ENCODE data around the gene NCKAP5. TPM values are rescaled to one million over a fixed set of nuclear protein-coding genes. Genes with fewer than 3 reads are reported as not detected.
A peak's percentile ranks its signal among the peaks of the same experiment; 100 is the strongest.

The NCKAP5 gene
- total RNA-seq, 1 donor from 2014 or later, result 4.6 TPM

- DNase-seq (ENCODE audit: low spot score) (no peak), ATAC-seq (no peak)
These were observed 904.2 kb downstream of the NCKAP5 start for GRCh38 chr2:132664096-132664495.

DNA sequence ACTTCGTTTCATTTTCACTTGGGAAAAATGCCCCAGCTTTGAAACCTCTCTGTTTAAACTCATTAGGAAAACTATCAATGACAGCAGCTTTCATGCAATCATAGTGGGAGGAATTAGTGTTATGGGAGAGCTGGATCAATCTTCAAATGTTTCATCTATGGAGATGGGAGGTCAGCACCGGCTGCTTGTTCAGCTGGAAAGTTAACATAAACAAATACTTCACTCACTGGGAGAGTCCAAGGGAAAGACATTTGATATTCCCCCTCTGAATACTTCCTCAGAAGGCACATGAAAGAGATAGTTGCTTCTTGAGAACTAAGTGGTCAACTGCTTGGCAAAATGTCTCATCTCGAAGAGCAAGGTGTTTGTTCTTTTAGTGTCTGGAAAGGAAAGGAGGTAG is 905.5 kb downstream of the NCKAP5 start:
- ATAC-seq (no peak), DNase-seq (ENCODE audit: low spot score) (no peak)

DNA sequence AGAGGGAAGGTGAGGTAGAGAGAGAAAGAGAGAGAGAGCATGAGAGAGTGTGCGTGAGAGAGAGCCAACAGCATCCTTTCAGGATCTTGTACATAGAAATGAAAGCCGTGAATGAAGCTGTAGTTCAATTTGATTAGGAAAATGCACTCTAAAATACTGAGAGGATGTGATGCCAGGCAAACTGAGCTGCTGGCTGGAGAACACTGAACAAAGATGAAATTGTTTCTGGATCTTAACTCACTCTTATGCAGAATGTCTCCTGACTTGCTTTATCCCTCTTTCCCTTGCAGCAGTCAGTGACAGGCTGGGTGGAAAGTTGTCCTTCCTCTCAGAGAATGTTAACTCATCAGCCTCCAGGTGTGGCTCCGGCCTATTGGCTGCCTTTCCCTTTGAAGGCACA is 908.9 kb downstream of the NCKAP5 start:
- no peak for DNase-seq (ENCODE audit: low spot score)
- no peak for ATAC-seq

DNA sequence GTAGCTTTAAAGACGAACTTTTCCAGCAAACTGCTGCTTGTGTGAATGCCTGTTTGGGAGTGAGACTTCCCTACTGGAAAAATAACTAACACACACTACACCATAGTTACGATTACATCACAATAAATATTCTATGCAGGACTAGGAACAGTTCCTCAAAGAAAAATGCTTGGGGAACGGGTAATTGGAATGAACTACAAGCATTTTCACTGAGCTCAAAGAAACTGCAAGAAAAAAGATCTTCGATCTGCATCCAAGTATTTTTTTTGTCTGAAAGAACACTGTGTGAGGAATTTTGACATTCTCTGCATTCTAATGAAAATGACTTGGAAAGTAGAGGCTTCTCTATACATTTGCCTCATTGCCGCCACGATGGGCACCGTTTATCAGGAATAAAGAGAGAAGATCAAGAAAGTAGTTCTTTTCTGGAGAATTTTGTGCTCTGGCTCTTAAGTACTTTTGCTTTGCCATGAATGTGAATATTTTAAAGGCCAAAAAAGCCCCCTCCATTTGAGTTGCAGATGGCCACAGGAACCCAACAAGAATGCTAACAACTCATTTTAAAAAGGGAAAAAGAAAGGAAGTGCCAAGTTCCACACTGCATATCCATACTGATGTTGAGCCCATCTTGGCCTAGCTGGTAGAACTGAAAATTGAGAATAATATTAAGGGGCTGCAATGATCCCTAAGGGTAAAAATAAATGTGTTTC is 911.8 kb downstream of the NCKAP5 start:
- no peak for ATAC-seq
- DNase-seq (ENCODE audit: low spot score), result no peak

GRCh38 chr2:132654968-132655367 is 913.3 kb downstream of the NCKAP5 start:
- DNase-seq (ENCODE audit: low spot score), result no peak

GRCh38 chr2:132654335-132654734 is 913.9 kb downstream of the NCKAP5 start:
- DNase-seq (ENCODE audit: low spot score) (no peak), ATAC-seq (no peak)

More at GRCh38 chr2:132654968-132655367, 913.3 kb downstream of the NCKAP5 start:
- ATAC-seq, result no peak

GRCh38 chr2:132652474-132652873 is 915.8 kb downstream of the NCKAP5 start:
- DNase-seq (ENCODE audit: low spot score) (no peak), ATAC-seq (no peak)

DNA sequence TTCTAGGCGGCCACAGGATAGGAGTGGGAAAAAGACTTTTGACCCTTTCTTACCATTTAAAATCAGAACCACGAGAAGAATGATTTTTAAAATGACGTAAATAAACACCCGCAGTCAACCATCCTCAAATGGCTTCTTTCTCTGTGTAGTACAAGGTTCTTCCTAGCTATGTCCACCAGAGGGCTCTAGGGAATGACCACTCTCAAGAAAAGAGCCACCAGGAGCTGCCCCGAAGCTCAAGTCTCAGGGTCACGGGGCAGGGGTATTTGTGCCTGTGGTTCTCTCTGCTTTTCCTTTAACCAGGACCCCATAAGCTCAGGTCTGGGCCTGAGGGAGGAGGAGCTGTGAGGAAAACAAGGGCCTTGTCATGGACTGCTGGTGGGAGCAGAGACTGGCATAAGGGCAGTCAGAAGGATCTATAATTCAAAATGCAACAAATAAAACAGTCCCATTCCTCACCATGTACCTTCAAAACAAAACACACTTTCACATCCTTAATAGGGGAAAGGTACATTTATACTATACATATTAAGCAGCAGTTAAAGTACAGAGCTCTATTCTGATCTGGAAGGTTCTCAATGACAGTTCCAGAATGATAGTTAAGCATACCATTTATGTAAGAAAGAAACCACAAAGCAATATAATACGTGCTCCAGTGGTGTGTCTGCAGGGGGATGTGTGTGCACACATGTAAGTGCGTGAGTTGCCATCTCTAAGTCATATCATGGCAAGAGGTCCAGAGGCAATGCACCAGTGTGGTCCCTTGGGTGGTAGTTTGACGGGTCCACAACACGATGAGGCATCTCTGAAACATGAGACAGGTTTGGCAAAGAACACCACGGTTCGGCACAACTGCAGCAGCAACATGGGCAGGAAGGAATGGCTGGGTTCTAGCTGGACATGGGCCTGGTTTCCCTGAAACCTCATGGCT is 916.9 kb downstream of the NCKAP5 start:
- no peak for DNase-seq (ENCODE audit: low spot score)

GRCh38 chr2:132646540-132647108 is 921.6 kb downstream of the NCKAP5 start:
- ATAC-seq (peak; percentile 7), DNase-seq (ENCODE audit: low spot score) (no peak)

More for the DNA sequence above, 916.9 kb downstream of the NCKAP5 start:
- ATAC-seq, result peak; percentile 93

- ATAC-seq (no peak), DNase-seq (ENCODE audit: low spot score) (no peak)
These were observed 922.3 kb downstream of the NCKAP5 start for GRCh38 chr2:132645722-132646539.

- DNase-seq (ENCODE audit: low spot score) (no peak), ATAC-seq (peak; percentile 25)
These were observed 923.1 kb downstream of the NCKAP5 start for GRCh38 chr2:132645176-132645575.

DNA sequence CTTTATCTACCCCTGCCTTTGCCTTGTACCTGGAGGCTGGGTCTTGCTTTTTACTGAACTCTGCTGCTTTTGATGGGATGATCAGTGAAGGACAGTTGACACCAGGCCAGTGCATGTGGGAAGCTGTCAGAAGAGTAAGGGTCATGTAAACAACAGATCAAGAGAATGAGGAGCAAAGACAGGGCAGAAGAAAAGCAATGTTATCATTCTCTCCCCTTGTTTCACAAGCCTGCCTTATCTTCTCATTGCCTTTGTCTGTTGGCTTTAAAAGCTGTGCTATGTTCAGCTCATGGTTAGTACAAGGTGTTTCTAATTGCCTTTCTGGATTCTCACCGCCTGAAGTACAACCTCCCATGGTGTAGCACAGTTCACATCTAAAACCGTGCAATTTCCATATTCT is 925.8 kb downstream of the NCKAP5 start:
- ATAC-seq (peak; percentile 79), DNase-seq (ENCODE audit: low spot score) (peak; percentile 57)

GRCh38 chr2:132641819-132642218 is 926.4 kb downstream of the NCKAP5 start:
- no peak for ATAC-seq
- DNase-seq (ENCODE audit: low spot score), result no peak

- no peak for ATAC-seq
- DNase-seq (ENCODE audit: low spot score), result no peak
These were observed 928.1 kb downstream of the NCKAP5 start for GRCh38 chr2:132640116-132640515.

- no peak for ATAC-seq
- no peak for DNase-seq (ENCODE audit: low spot score)
These were observed 929.8 kb downstream of the NCKAP5 start for GRCh38 chr2:132638313-132639040.

- ATAC-seq (peak; percentile 67), DNase-seq (ENCODE audit: low spot score) (peak; percentile 51)
These were observed 931.9 kb downstream of the NCKAP5 start for GRCh38 chr2:132636346-132636745.

GRCh38 chr2:132633635-132634034 is 934.6 kb downstream of the NCKAP5 start:
- ATAC-seq (no peak), DNase-seq (ENCODE audit: low spot score) (no peak)

DNA sequence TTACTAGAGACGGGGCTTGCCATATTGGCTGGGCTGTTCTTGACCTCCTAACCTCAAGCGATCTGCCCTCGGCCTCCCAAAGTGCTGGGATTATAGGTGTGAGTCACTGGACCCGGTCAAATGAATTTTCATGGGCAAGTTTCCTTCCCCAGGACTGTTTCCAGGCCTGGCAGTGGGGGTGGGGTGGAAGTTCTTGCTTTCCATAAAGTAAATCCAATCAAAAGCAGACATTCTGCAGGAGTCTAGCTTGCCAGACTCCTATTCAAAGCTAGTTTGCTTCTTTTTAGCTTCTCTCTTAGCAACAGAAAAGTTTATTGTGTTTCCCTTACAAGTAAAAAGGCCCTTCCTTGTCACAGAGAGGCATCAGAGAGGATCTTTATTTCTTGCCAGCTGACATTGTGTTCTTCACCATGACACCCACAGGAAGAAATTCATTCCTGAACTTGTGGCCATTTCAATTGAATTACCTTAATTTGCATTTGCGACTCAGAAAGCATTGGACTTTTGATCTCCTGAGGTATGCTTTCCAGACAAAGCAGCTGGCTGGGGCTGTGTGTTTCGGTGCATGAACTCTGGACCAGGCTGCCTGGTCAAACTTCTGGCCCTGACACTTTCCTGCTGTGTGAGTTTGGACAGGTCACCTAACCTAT is 936.1 kb downstream of the NCKAP5 start:
- DNase-seq (ENCODE audit: low spot score) (peak; percentile 89), ATAC-seq (peak; percentile 94)

GRCh38 chr2:132627536-132627935 is 940.7 kb downstream of the NCKAP5 start:
- no peak for ATAC-seq
- no peak for DNase-seq (ENCODE audit: low spot score)

Data from left lobe of liver (tissue), 2 donors.